GM18517 (cell line): ENCODE data around the gene ST7.
"Not testable (repeated sequence)": the region's sequence is repeated elsewhere in the genome, so short reads cannot be mapped to it uniquely, and the experiment has no call there.

Experiments used
- ATAC-seq: cut with Tn5 transposase; IDR thresholded peaks from one replicate; pipeline ENCODE4 v1.9.1; 2021; ENCODE audit warnings: mild to moderate bottlenecking, moderate library complexity; ENCODE audit not compliant: unreplicated experiment

ST7 gene

GRCh38 chr7:117021366-117021765, 68.1 kb downstream of the ST7 start:
- ATAC-seq, result no peak

- no peak for ATAC-seq
These were observed 68.7 kb downstream of the ST7 start for GRCh38 chr7:117021986-117022385.

- ATAC-seq, result peak; percentile 52
These were observed 70.1 kb downstream of the ST7 start for GRCh38 chr7:117023325-117023854.

- ATAC-seq, result no peak
These were observed 71.5 kb downstream of the ST7 start for GRCh38 chr7:117024811-117025210.

- no peak for ATAC-seq
These were observed 72.6 kb downstream of the ST7 start for GRCh38 chr7:117025891-117026290.

GRCh38 chr7:117030346-117030745, 77.0 kb downstream of the ST7 start:
- ATAC-seq, result not testable (repeated sequence)

- not testable (repeated sequence) for ATAC-seq
These were observed 77.5 kb downstream of the ST7 start for GRCh38 chr7:117030793-117031192.

- ATAC-seq, result no peak
These were observed 79.5 kb downstream of the ST7 start for GRCh38 chr7:117032810-117033209.

- ATAC-seq, result no peak
These were observed 81.7 kb downstream of the ST7 start for GRCh38 chr7:117034851-117035464.

- ATAC-seq, result no peak
These were observed 82.2 kb downstream of the ST7 start for GRCh38 chr7:117035465-117035862.

GRCh38 chr7:117036053-117036669, 82.9 kb downstream of the ST7 start:
- ATAC-seq, result no peak

- ATAC-seq, result no peak
These were observed 83.5 kb downstream of the ST7 start for GRCh38 chr7:117036836-117037235.

- no peak for ATAC-seq
These were observed 85.1 kb downstream of the ST7 start for GRCh38 chr7:117038408-117038807.

GRCh38 chr7:117041007-117041406, 87.7 kb downstream of the ST7 start:
- ATAC-seq, result peak; percentile 86

GRCh38 chr7:117041822-117042221, 88.5 kb downstream of the ST7 start:
- no peak for ATAC-seq

GRCh38 chr7:117043108-117043825, 90.0 kb downstream of the ST7 start:
- no peak for ATAC-seq

- no peak for ATAC-seq
These were observed 91.4 kb downstream of the ST7 start for GRCh38 chr7:117044664-117045063.

- ATAC-seq, result no peak
These were observed 92.8 kb downstream of the ST7 start for GRCh38 chr7:117045927-117046710.

- no peak for ATAC-seq
These were observed 94.2 kb downstream of the ST7 start for GRCh38 chr7:117047496-117047895.

GRCh38 chr7:117048114-117048866, 95.0 kb downstream of the ST7 start:
- no peak for ATAC-seq
